HL-60 (cell line): ENCODE measurements around the gene WDR48.

ENCODE experiments used
- CTCF ChIP-seq: IDR thresholded peaks from one replicate; pipeline ENCODE4 v1.5.1; 2011; ENCODE audit warnings: low read length, control low read depth, inconsistent platforms; ENCODE audit not compliant: insufficient read depth
- GABPA ChIP-seq: IDR thresholded peaks from 2 replicates; pipeline ENCODE4 v1.6.1; 2012; ENCODE audit warnings: low read depth
- POLR2AphosphoS5 ChIP-seq: IDR thresholded peaks from 2 replicates; pipeline ENCODE4 v1.6.1; 2012; ENCODE audit warnings: low read depth
- REST ChIP-seq: IDR thresholded peaks from 2 replicates; pipeline ENCODE4 v1.6.1; 2012; ENCODE audit warnings: low read depth; ENCODE audit not compliant: insufficient replicate concordance
- SPI1 ChIP-seq: IDR thresholded peaks from 2 replicates; pipeline ENCODE4 v1.6.1; 2012; ENCODE audit warnings: low read depth, mild to moderate bottlenecking, borderline replicate concordance

GRCh38 chr3:39094851-39095677 lies 43.2 kb downstream of the WDR48 start:
- TF ChIP-seq CTCF (no peak), POLR2AphosphoS5 (no peak), REST (no peak), GABPA (no peak), SPI1 (no peak)
